ENCODE data around the gene SIRPB1. TPM values are rescaled to one million over a fixed set of nuclear protein-coding genes. Genes with fewer than 3 reads are reported as not detected.

SIRPB1 gene
- total RNA-seq, 1 experiment from 2014 or later, result not detected

DNA sequence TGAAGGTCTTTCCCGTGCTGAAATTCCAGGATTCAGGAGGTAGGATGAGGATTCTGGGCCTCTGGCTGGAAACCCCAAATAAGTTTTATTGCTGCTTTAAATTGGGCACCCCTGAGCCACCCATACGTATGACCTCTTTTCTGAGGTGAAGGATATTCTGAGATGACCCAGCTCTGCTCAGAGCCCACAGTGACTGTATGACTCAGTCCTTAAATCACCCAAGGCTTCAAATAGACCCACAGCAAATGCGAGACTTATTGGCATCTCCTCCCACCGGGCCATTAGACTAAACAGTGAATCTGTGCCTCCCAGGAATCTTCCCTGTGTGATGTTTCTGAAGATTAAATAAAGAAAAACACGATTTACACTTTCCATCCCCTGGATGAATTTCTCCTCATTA, 28.3 kb upstream of the SIRPB1 start:
- no peaks in the 10 kb centered on the region for H3K36me3 Mint-ChIP-seq
- no peak overlapping the region for H3K27ac Mint-ChIP-seq
- no peak overlapping the region for H3K4me3 Mint-ChIP-seq
- ATAC-seq (no peak), DNase-seq (ENCODE audit: low spot score) (no peak)
- ChIA-PET CTCF (interaction anchor here (1.5 kb wide), 2 partner anchors 22 to 139 kb away, joined by 3 to 5 read pairs; no protein-coding TSS in a partner anchor), POLR2A (no interaction called here)
- no peaks in the 10 kb centered on the region for H3K4me1 Mint-ChIP-seq
- no peak for TF ChIP-seq MXD4 (CRISPR knock-in tag; IDR thresholded peaks at IDR 0.05; ENCODE audit: borderline replicate concordance)
- TF ChIP-seq OVOL2 (CRISPR knock-in tag; IDR thresholded peaks at IDR 0.05; ENCODE audit: borderline replicate concordance), result no peak
- no peak for TF ChIP-seq ZNF317 (CRISPR knock-in tag; IDR thresholded peaks at IDR 0.05; ENCODE audit: borderline replicate concordance, low read depth)
- no peak for TF ChIP-seq NFE2L1 (CRISPR knock-in tag; IDR thresholded peaks at IDR 0.05)
- no peak for TF ChIP-seq AFF4 (CRISPR knock-in tag; IDR thresholded peaks at IDR 0.05; ENCODE audit: borderline replicate concordance)
- no peak for TF ChIP-seq CTCF (IDR thresholded peaks at IDR 0.05)
- no peak for TF ChIP-seq ATF1 (CRISPR knock-in tag; IDR thresholded peaks at IDR 0.05)
- TF ChIP-seq ZNF416 (CRISPR knock-in tag; IDR thresholded peaks at IDR 0.05), result no peak
- TF ChIP-seq ZNF423 (CRISPR knock-in tag; IDR thresholded peaks at IDR 0.05), result no peak
- no peak for TF ChIP-seq ZNF512 (CRISPR knock-in tag; IDR thresholded peaks at IDR 0.05; ENCODE audit: borderline replicate concordance)
- TF ChIP-seq EMX1 (CRISPR knock-in tag; IDR thresholded peaks at IDR 0.05), result no peak
- no peak for TF ChIP-seq ATF3 (CRISPR knock-in tag; conservative IDR thresholded peaks at IDR 0.05)
- TF ChIP-seq FOXK1 (CRISPR knock-in tag; IDR thresholded peaks at IDR 0.05), result no peak
- TF ChIP-seq SMAD3 (CRISPR knock-in tag; IDR thresholded peaks at IDR 0.05; ENCODE audit: borderline replicate concordance), result no peak
- no peak for TF ChIP-seq FOXP4 (CRISPR knock-in tag; IDR thresholded peaks at IDR 0.05)
- no peak for TF ChIP-seq GABPB1 (CRISPR knock-in tag; IDR thresholded peaks at IDR 0.05)
- no peak for TF ChIP-seq NR1H2 (CRISPR knock-in tag; IDR thresholded peaks at IDR 0.05)
- TF ChIP-seq, protein P1, sequence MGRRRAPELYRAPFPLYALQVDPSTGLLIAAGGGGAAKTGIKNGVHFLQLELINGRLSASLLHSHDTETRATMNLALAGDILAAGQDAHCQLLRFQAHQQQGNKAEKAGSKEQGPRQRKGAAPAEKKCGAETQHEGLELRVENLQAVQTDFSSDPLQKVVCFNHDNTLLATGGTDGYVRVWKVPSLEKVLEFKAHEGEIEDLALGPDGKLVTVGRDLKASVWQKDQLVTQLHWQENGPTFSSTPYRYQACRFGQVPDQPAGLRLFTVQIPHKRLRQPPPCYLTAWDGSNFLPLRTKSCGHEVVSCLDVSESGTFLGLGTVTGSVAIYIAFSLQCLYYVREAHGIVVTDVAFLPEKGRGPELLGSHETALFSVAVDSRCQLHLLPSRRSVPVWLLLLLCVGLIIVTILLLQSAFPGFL (CRISPR knock-in tag; IDR thresholded peaks at IDR 0.05; ENCODE audit: borderline replicate concordance), result no peak
- peaks cover 10% of the 10 kb centered on the region for H3K27me3 Mint-ChIP-seq (ENCODE audit: low read depth)
- H3K9me3 Mint-ChIP-seq, result no peaks in the 10 kb centered on the region

Data from WTC11 (cell line).